GM12872 (cell line): ENCODE measurements around the gene EFCAB8.

Source experiments
- CTCF ChIP-seq: IDR thresholded peaks from 3 replicates; pipeline ENCODE4 v1.5.1; 2011; ENCODE audit warnings: low read depth, mild to moderate bottlenecking, low read length, moderate library complexity; ENCODE audit not compliant: insufficient read depth

The EFCAB8 gene

DNA sequence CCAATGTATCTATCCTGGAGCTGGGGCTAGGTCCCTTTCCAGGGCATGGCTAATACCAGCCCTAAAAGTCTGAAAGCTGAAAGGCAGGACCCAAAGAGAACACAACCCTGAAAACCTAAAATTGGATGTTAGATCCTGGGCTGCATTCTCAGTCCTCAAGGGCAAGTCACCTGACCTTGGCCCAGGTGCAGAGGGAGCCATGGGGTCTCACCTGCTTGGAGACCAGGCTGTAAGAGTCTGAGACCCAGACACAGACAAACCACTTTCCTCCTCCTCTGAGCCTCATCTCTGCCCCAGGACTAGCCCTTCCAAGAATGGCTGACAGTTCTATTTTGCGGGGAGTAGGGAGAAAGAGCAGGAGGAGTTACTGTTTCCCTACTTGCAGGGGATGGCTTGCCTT is 60.0 kb downstream of the EFCAB8 start:
- no peak for TF ChIP-seq CTCF

DNA sequence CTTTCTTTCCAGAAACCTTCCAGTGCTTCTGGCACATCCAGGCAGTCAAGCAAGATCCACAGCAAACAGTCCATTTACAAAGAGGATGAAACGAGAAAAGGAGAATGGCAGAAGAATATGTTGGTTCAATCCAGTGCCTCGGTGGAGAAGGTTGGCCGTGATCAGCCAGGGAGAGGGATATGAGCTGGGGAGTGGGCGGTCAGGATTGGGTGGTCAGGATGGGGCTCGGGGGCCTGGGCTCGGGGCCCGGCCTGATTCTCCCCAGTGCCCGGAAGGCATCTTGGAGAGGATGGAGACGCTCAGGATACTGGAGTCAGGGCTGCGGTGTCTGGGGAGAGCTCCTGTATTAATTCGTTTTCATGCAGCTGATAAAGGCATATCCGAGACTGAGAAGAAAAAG is 61.3 kb downstream of the EFCAB8 start:
- no peak for TF ChIP-seq CTCF

DNA sequence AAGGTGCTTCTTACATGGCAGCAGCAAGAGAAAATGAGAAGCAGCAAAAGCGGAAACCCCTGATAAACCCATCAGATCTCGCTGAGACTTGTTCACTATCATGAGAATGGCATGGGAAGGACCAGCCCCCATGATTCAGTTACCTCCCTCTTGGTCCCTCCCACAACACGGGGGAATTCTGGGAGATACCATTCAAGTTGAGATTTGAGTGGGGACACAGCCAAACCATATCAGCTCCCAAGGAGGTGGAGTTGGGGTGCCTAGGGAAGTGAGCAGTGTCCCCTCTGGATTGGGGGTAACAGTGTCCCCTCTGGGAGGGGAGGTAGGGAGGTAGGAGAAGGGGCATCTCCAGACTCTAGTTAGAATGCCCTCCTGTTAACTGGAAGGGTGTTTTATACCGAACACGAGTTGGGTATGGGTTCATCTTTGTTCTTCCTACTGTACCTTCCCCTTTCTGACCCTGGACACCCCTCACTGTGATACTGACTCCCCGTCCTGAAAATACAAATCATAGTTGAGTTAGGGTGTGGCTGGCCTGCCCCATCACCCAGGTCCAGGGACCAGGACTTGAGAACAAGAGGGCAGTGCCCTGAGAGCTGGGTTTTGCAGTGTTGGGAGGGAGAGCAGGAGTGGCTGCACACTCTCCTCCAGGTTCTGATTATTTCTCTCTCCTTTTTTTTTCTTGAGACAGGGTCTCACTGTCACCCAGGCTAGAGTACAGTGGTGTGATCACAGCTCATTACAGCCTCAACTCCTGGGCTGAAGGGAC is 62.0 kb downstream of the EFCAB8 start:
- no peak for TF ChIP-seq CTCF

DNA sequence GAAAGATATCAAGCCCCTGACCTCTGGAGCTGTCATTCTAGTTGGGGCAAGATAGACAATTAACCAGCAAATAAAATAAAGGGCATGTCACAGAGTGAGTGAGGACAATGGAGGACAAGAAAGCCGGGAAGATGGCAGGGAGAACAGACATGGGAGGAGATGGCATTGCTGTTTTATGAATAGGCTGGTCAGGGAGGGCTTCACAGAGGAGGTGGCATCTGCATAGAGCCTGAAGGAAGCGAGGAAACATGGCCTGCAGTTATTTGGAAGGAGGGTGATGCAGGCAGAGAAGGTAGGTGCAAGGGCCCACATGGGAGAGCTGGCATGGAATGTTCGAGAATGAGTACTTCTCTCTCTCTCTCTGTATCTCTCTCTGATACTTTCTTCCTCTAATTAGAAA is 63.7 kb downstream of the EFCAB8 start:
- no peak for TF ChIP-seq CTCF

DNA sequence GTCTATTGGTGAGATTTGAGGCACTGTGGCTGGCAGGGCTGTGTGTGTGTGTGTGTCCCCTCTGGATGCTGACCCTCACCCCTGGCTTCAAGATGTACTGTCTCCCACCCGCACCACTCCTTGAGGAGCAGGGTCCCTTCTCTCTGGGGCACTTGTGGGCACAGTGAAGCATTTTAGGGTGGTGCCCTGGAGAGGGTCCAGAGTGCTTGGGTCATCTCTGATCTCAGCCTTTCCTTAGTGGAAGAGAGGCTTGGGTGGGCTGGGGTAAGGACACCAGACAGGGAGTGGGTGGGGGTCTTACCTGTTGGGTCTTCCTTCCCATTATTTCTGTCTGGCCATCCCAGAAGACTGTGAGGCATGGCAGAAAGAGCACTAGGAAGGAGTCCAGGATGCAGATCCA is 66.1 kb downstream of the EFCAB8 start:
- TF ChIP-seq CTCF = no peak

- TF ChIP-seq CTCF = no peak
Observed at GRCh38 chr20:32925481-32926196, 66.9 kb downstream of the EFCAB8 start.

GRCh38 chr20:32929162-32929561 is 70.4 kb downstream of the EFCAB8 start:
- no peak for TF ChIP-seq CTCF
